ENCODE results near the gene ITGA5.

- TF ChIP-seq CTCF (IDR thresholded peaks at IDR 0.05) = no peak
- TF ChIP-seq POLR2A (IDR thresholded peaks at IDR 0.05) = no peak
Measured at GRCh38 chr12:54385251-54385914, 33.7 kb downstream of the ITGA5 start.
